ENCODE measurements around the gene PSMB10.

Gene PSMB10

DNA sequence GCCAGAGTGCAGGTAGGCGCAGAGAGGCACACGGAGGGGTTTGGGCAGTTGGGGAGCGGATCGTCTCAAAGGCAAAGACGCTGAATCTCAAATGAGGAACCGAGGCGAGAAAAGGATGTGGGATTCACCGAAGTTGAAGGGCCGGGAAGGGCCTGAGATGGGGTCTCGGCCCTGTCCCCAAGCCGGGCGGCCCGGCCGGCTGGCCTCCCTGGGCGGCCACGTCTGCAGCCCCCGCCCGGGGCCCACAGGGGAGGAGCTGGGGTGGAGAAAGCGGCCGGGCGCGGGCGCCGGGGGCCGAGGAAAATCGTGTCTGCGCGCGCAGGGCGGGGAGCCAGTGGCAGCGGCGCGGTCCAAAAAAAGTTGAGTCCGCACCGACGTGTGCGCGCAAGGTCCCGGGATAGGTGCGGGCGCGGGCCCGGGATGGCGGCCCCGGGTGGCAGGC lies 31.3 kb upstream of the PSMB10 start:
- peak overlapping the region; percentile 89 for H3K27ac ChIP-seq
- ChIA-PET CTCF (interaction anchor here (0.5 kb wide), 1 partner anchor 26 kb away, joined by 4 read pairs; no protein-coding TSS in a partner anchor), POLR2A (ENCODE audit: low non-redundant PET) (no interaction called here)
- no peak for DNase-seq (ENCODE audit: low spot score)
- TF ChIP-seq, protein P1, sequence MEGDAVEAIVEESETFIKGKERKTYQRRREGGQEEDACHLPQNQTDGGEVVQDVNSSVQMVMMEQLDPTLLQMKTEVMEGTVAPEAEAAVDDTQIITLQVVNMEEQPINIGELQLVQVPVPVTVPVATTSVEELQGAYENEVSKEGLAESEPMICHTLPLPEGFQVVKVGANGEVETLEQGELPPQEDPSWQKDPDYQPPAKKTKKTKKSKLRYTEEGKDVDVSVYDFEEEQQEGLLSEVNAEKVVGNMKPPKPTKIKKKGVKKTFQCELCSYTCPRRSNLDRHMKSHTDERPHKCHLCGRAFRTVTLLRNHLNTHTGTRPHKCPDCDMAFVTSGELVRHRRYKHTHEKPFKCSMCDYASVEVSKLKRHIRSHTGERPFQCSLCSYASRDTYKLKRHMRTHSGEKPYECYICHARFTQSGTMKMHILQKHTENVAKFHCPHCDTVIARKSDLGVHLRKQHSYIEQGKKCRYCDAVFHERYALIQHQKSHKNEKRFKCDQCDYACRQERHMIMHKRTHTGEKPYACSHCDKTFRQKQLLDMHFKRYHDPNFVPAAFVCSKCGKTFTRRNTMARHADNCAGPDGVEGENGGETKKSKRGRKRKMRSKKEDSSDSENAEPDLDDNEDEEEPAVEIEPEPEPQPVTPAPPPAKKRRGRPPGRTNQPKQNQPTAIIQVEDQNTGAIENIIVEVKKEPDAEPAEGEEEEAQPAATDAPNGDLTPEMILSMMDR (conservative IDR thresholded peaks at IDR 0.05; ENCODE audit: low read depth) = no peak

DNA sequence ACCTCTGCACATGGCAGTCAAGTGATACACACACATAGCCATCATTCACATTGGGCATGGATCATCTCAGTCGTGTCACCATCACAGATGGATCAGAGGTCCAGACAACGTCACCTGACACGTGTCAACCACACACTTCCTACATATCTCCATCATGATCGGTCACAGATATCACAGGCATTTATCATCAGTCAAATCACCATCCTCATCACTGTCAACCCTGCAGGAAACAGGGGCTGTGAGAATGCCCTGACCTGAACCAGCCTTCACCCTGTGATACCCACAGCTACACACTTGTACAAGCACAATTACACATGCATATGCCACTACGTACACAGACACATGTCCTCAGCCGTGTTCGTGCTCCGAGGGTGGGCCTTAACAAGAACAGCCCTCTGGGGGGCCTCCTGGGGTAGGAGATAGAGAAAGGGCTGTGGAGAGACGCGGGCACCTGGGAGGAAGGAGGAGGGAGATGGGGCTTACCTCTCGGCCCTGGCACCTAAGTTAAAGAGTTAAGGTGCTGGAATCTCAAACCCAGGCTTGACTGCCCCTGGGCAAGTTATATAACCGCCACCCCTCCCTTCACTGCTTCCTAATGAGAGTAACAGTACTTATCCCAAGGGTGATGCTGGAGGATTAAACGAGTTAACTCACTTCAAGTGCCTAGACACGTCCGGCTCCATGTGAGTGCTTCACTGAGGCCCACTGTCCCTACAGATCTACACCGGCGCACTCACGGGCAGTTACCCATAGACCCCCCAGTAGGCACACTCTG lies 30.7 kb upstream of the PSMB10 start:
- TF ChIP-seq, protein P1 (conservative IDR thresholded peaks at IDR 0.05; ENCODE audit: low read depth) = no peak
- POLR2A ChIA-PET (ENCODE audit: low non-redundant PET) = interaction anchor here (0.6 to 1.0 kb wide), 2 partner anchors 16 to 729 kb away, joined by 3 read pairs; no protein-coding TSS in a partner anchor
- peak overlapping the region; percentile 89 for H3K27ac ChIP-seq
- DNase-seq (ENCODE audit: low spot score) = no peak
- CTCF ChIA-PET = interaction anchor here (0.5 kb wide), 1 partner anchor 27 kb away, joined by 4 read pairs; no protein-coding TSS in a partner anchor

DNA sequence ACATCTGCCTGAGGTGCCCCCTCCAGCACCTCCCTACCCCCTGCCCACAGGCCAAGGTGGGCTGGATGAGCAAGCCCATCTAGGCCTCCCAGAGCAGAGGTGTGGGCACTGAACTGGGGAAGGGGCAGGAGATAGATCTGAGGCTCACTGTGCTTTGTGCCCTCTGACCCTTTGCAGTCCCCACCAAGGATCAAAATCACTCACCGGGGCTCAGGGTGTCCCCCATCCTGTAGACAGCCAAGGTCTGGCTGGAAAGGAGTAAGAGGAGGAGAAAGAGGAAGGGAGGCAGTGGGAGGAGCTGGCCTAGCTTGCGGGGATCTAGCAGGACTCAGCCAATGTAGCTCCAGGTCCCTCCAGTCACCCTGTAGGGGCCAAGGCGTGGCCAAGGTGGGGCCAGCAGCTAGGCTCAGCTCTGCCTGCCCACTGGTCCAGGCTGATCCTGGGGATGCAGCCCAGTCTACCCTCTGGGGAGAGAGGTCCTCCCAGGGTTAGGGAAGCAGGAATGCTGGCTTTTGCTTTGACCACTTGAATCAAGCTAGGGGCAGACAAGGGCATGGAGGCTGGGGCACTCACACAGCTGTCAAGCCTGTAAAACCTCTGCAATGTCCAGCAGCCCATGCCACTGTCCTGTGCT lies 30.0 kb upstream of the PSMB10 start:
- no peak for DNase-seq (ENCODE audit: low spot score)
- POLR2A ChIA-PET (ENCODE audit: low non-redundant PET) = interaction anchor here (0.6 to 1.0 kb wide), 2 partner anchors 16 to 729 kb away, joined by 3 read pairs; no protein-coding TSS in a partner anchor
- CTCF ChIA-PET = no interaction called here
- peak overlapping the region; percentile 89 for H3K27ac ChIP-seq
- TF ChIP-seq, protein P1 (conservative IDR thresholded peaks at IDR 0.05; ENCODE audit: low read depth) = no peak

DNA sequence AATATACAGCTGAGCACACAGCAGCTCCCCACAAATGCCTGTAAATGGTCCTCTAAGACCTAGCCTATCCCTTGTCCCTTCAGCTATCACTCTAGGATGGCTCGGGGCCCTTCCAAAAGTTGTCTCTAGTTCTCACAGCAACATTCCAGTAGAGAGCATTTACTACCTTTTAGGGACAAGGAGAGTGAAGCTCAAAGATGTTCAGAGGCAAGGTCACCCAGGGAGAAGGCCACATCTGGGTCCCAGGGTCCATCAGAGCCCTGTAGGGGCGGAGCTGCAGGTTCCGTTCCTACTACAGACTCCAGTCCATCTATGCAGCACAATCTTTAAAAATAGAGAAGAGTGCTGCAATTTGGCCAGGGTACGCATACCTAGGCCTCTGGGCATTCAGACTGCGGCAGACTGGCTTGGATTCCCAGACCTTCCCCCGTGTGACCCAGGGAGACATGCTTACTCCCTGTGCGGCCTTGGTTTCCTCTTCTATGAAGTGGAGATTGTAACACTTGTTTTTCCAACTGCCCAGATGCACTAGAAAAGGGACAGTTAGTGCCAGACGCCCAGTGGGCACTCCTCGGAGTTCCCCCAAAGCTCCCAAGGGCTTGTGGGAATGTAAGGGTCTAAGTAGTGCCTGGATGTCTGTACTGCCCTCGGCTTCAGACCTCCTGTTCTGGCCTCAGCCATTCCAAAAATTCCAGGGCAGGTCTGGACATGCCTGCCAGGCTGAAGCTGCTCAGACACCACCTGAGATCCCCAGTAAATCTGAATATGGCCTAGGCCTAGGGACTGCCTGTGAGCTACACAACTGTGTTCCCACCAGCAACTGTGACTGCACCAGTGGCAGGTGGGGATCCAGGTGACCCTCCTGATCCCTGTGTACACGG lies 29.3 kb upstream of the PSMB10 start:
- CTCF ChIA-PET = no interaction called here
- POLR2A ChIA-PET (ENCODE audit: low non-redundant PET) = interaction anchor here (1.0 kb wide), 1 partner anchor 15 kb away, joined by 3 read pairs; no protein-coding TSS in a partner anchor
- TF ChIP-seq, protein P1 (conservative IDR thresholded peaks at IDR 0.05; ENCODE audit: low read depth) = no peak
- DNase-seq (ENCODE audit: low spot score) = peak; percentile 58
- peak overlapping the region; percentile 89 for H3K27ac ChIP-seq

DNA sequence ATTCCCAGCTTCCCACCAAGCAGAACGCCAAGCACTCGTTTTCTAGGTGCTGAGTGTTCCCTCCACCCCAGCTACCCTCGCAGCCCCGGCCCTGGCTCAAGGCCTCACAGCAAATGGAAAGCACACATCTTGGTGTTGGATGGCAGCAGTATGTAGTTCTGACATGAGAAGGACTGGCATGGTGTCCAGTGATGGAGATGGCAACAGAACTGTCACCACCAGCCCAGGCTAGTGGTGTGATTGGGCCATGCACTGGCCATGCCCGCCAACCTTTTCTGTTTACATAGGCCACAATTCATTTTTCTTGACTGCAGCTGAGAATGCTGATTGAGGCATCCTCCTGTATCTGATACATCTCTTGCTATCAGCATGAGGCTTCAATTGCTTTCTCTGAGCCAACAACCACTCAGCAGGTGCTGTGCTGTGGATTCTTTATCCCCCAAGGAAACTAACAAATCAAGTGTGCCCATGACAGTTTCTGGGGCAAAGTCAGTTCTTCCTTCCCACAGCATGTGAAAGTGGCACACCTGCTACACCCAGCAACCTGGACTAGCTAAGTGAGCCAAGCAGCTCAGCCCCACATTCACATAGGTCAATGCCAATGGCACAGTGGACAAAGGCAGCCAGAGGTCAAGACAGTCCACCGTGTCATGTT lies 28.0 kb upstream of the PSMB10 start:
- POLR2A ChIA-PET (ENCODE audit: low non-redundant PET) = no interaction called here
- DNase-seq (ENCODE audit: low spot score) = no peak

More for the DNA sequence above, 28.0 kb upstream of the PSMB10 start:
- TF ChIP-seq, protein P1 (conservative IDR thresholded peaks at IDR 0.05; ENCODE audit: low read depth) = no peak
- H3K27ac ChIP-seq = peak overlapping the region; percentile 80
- CTCF ChIA-PET = interaction anchor here (0.6 kb wide), 1 partner anchor 81 kb away, joined by 3 read pairs; no protein-coding TSS in a partner anchor
